Measurements from ENCODE around the gene CUEDC1.

CUEDC1 gene

DNA sequence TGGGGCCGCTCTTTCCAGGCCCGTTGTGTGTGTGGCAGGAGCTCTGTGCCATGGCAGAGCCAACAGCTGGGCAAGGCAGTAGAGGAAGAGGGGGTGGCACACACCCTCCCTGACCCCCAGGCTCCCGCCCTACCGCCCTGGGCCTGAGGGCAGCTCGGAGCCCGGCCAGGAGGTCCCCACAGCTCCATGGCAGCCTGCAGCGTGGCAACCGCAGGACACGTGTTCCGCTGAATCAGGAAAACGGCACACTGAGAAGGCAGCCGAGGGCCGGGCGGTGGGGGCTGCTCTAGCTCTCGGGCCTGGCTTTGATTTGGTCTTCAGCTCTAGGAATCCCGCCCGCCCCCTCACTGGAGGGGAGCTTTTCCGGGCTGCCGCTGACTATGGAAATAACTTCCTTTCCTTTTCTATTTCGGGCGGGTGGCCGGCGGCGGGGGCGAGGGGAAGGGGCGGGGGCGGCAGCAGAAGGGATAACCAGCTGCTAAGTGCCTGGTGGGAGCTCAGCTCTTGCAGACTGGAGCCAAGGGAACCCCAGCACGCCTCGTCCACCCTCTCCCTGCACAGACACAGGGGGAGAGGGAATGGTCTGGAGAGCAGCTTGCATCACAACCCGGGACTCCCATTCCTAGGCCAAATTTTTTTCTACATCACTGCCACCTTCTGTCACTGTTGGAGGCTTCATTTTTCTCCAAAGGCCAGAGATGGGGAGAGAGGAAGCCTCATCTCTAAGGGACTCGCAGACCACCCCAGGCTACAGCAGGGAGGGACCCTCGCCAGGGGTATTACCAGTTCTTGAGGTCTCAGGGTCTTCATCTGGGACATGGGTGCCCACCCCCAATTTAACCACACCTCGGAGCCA lies 80.5 kb downstream of the CUEDC1 start:
- Histone ChIP-seq H3K18ac (ENCODE audit: low read length) (peak overlapping the region; percentile 94), H4K91ac (ENCODE audit: low read depth, low read length, poor library complexity) (no peak overlapping the region), H3K27ac (replicated peaks; ENCODE audit: low read length) (peak overlapping the region; percentile 76), H3K4me1 (ENCODE audit: control insufficient read depth in 2 of 2, insufficient read depth in 1 of 2, low read depth in 1 of 2, low read length in 2 of 2) (peaks cover 34 to 35% of the 10 kb centered on the region in 2 donors), H3K79me1 (ENCODE audit: low read depth, low read length) (peaks cover 4% of the 10 kb centered on the region), H3K4me2 (ENCODE audit: insufficient read depth, low read length, poor library complexity, severe bottlenecking) (peak overlapping the region; percentile 34), H4K8ac (ENCODE audit: low read depth, low read length) (peak overlapping the region; percentile 20), H3K36me3 (replicated peaks in 1 of 2; ENCODE audit: control insufficient read depth in 2 of 2, insufficient read depth in 2 of 2, low read length in 2 of 2) (peaks cover 17 to 84% of the 10 kb centered on the region in 2 donors), H3K23ac (ENCODE audit: low read depth, low read length, poor library complexity) (peak overlapping the region; percentile 38), H3K27me3 (ENCODE audit: control insufficient read depth in 3 of 3, insufficient read depth in 3 of 3, low read depth in 1 of 3, low read length in 3 of 3) (no peaks in the 10 kb centered on the region), H2AFZ (ENCODE audit: low read length) (peak overlapping the region; percentile 61), H3K4ac (ENCODE audit: low read length) (peak overlapping the region; percentile 56), H3K9me3 (replicated peaks in 1 of 2; ENCODE audit: control insufficient read depth in 2 of 2, insufficient read depth in 1 of 2, low read depth in 1 of 2, low read length in 2 of 2) (no peaks in the 10 kb centered on the region), H2BK5ac (ENCODE audit: low read length) (peak overlapping the region; percentile 95), H2BK15ac (ENCODE audit: low read length) (peak overlapping the region; percentile 99), H2BK12ac (ENCODE audit: low read length) (peak overlapping the region; percentile 35), H3K4me3 (ENCODE audit: low read length in 2 of 2) (no peak overlapping the region), H3K9ac (ENCODE audit: low read depth, low read length, poor library complexity) (peak overlapping the region; percentile 73), H2BK120ac (ENCODE audit: low read depth, low read length) (peak overlapping the region; percentile 81), H2AK5ac (ENCODE audit: low read depth, low read length) (peak overlapping the region; percentile 99), H3K14ac (ENCODE audit: low read length) (peak overlapping the region; percentile 78)
- DNase-seq (ENCODE audit: low spot score): peak; percentile 78
- WGBS, 2 donors (ENCODE audit: extremely low coverage in 2 of 2, insufficient read length in 2 of 2, insufficient replicate concordance in 1 of 2): no CpG with 5 or more reads among the region's 33 CpGs

DNA sequence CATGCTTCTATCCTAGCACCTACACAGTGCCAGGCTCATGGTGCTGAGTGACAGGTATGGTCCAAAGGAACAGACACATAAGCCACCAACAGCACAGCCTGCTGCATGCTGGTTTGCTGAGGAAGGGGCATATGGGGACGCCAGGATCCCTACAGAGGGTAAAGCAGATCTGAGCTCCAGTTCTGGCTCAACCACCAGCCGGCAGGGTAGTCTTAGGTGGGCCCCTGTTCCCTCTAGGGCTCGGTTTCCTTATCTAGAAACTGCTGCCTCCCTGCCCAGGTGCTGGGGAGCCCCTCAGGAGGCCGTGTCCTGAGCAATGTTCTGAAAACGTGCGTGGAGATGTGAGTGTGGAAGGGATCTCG lies 81.2 kb downstream of the CUEDC1 start:
- WGBS, 2 donors (ENCODE audit: extremely low coverage in 2 of 2, insufficient read length in 2 of 2, insufficient replicate concordance in 1 of 2): no CpG with 5 or more reads among the region's 7 CpGs
- H3K18ac ChIP-seq (ENCODE audit: low read length): peak overlapping the region; percentile 94
- H3K4ac ChIP-seq (ENCODE audit: low read length): peak overlapping the region; percentile 56
- peak overlapping the region; percentile 76 for H3K27ac ChIP-seq (replicated peaks; ENCODE audit: low read length)
- H2BK12ac ChIP-seq (ENCODE audit: low read length): peak overlapping the region; percentile 35
- peak overlapping the region; percentile 95 for H2BK5ac ChIP-seq (ENCODE audit: low read length)
- H3K36me3 ChIP-seq (replicated peaks in 1 of 2; ENCODE audit: control insufficient read depth in 2 of 2, insufficient read depth in 2 of 2, low read length in 2 of 2): peaks cover 18 to 84% of the 10 kb centered on the region in 2 donors
- H3K4me2 ChIP-seq (ENCODE audit: insufficient read depth, low read length, poor library complexity, severe bottlenecking): no peak overlapping the region
- no peak overlapping the region for H4K8ac ChIP-seq (ENCODE audit: low read depth, low read length)
- H3K79me1 ChIP-seq (ENCODE audit: low read depth, low read length): peaks cover 4% of the 10 kb centered on the region
- peak overlapping the region; percentile 78 for H3K14ac ChIP-seq (ENCODE audit: low read length)
- no peaks in the 10 kb centered on the region for H3K27me3 ChIP-seq (ENCODE audit: control insufficient read depth in 3 of 3, insufficient read depth in 3 of 3, low read depth in 1 of 3, low read length in 3 of 3)
- H2AK5ac ChIP-seq (ENCODE audit: low read depth, low read length): peak overlapping the region; percentile 99
- no peak for DNase-seq (ENCODE audit: low spot score)
- H3K4me1 ChIP-seq (ENCODE audit: control insufficient read depth in 2 of 2, insufficient read depth in 1 of 2, low read depth in 1 of 2, low read length in 2 of 2): peaks cover 33 to 37% of the 10 kb centered on the region in 2 donors
- peaks cover 0 to 2% of the 10 kb centered on the region in 2 donors for H3K9me3 ChIP-seq (replicated peaks in 1 of 2; ENCODE audit: control insufficient read depth in 2 of 2, insufficient read depth in 1 of 2, low read depth in 1 of 2, low read length in 2 of 2)
- H3K23ac ChIP-seq (ENCODE audit: low read depth, low read length, poor library complexity): peak overlapping the region; percentile 38
- no peak overlapping the region for H4K91ac ChIP-seq (ENCODE audit: low read depth, low read length, poor library complexity)
- peak overlapping the region; percentile 81 for H2BK120ac ChIP-seq (ENCODE audit: low read depth, low read length)
- peak overlapping the region; percentile 99 for H2BK15ac ChIP-seq (ENCODE audit: low read length)
- peak overlapping the region; percentile 61 for H2AFZ ChIP-seq (ENCODE audit: low read length)
- no peak overlapping the region for H3K4me3 ChIP-seq (ENCODE audit: low read length in 2 of 2)
- peak overlapping the region; percentile 73 for H3K9ac ChIP-seq (ENCODE audit: low read depth, low read length, poor library complexity)

- H2BK5ac ChIP-seq (ENCODE audit: low read length): no peak overlapping the region
- peak overlapping the region; percentile 99 for H2BK15ac ChIP-seq (ENCODE audit: low read length)
- H3K79me1 ChIP-seq (ENCODE audit: low read depth, low read length): peaks cover 4% of the 10 kb centered on the region
- peaks cover 38 to 41% of the 10 kb centered on the region in 2 donors for H3K4me1 ChIP-seq (ENCODE audit: control insufficient read depth in 2 of 2, insufficient read depth in 1 of 2, low read depth in 1 of 2, low read length in 2 of 2)
- H3K9me3 ChIP-seq (replicated peaks in 1 of 2; ENCODE audit: control insufficient read depth in 2 of 2, insufficient read depth in 1 of 2, low read depth in 1 of 2, low read length in 2 of 2): peaks cover 0 to 2% of the 10 kb centered on the region in 2 donors
- peaks cover 17 to 85% of the 10 kb centered on the region in 2 donors for H3K36me3 ChIP-seq (replicated peaks in 1 of 2; ENCODE audit: control insufficient read depth in 2 of 2, insufficient read depth in 2 of 2, low read length in 2 of 2)
- DNase-seq (ENCODE audit: low spot score): no peak
- H3K23ac ChIP-seq (ENCODE audit: low read depth, low read length, poor library complexity): peak overlapping the region; percentile 30
- no CpG with 5 or more reads among the region's 16 CpGs for WGBS, 2 donors (ENCODE audit: extremely low coverage in 2 of 2, insufficient read length in 2 of 2, insufficient replicate concordance in 1 of 2)
- no peaks in the 10 kb centered on the region for H3K27me3 ChIP-seq (ENCODE audit: control insufficient read depth in 3 of 3, insufficient read depth in 3 of 3, low read depth in 1 of 3, low read length in 3 of 3)
- H4K91ac ChIP-seq (ENCODE audit: low read depth, low read length, poor library complexity): no peak overlapping the region
- H2AK5ac ChIP-seq (ENCODE audit: low read depth, low read length): peak overlapping the region; percentile 99
- peak overlapping the region; percentile 82 for H3K18ac ChIP-seq (ENCODE audit: low read length)
- peak overlapping the region; percentile 35 for H2BK12ac ChIP-seq (ENCODE audit: low read length)
- H3K4ac ChIP-seq (ENCODE audit: low read length): peak overlapping the region; percentile 56
- H3K9ac ChIP-seq (ENCODE audit: low read depth, low read length, poor library complexity): peak overlapping the region; percentile 73
- H3K14ac ChIP-seq (ENCODE audit: low read length): peak overlapping the region; percentile 78
- no peak overlapping the region for H3K27ac ChIP-seq (replicated peaks; ENCODE audit: low read length)
- H2BK120ac ChIP-seq (ENCODE audit: low read depth, low read length): peak overlapping the region; percentile 81
- no peak overlapping the region for H3K4me2 ChIP-seq (ENCODE audit: insufficient read depth, low read length, poor library complexity, severe bottlenecking)
- H4K8ac ChIP-seq (ENCODE audit: low read depth, low read length): no peak overlapping the region
- H3K4me3 ChIP-seq (ENCODE audit: low read length in 2 of 2): no peak overlapping the region
- no peak overlapping the region for H2AFZ ChIP-seq (ENCODE audit: low read length)
Observed at GRCh38 chr17:57873261-57874057, 81.8 kb downstream of the CUEDC1 start.

- Histone ChIP-seq H3K9me3 (replicated peaks in 1 of 2; ENCODE audit: control insufficient read depth in 2 of 2, insufficient read depth in 1 of 2, low read depth in 1 of 2, low read length in 2 of 2) (peaks cover 0 to 2% of the 10 kb centered on the region in 2 donors), H3K79me1 (ENCODE audit: low read depth, low read length) (peaks cover 4% of the 10 kb centered on the region), H4K8ac (ENCODE audit: low read depth, low read length) (no peak overlapping the region), H2BK120ac (ENCODE audit: low read depth, low read length) (no peak overlapping the region), H2BK12ac (ENCODE audit: low read length) (no peak overlapping the region), H2BK5ac (ENCODE audit: low read length) (no peak overlapping the region), H2AFZ (ENCODE audit: low read length) (no peak overlapping the region), H2BK15ac (ENCODE audit: low read length) (no peak overlapping the region), H3K4me3 (ENCODE audit: low read length in 2 of 2) (no peak overlapping the region), H3K4me1 (ENCODE audit: control insufficient read depth in 2 of 2, insufficient read depth in 1 of 2, low read depth in 1 of 2, low read length in 2 of 2) (peaks cover 38 to 49% of the 10 kb centered on the region in 2 donors), H3K18ac (ENCODE audit: low read length) (no peak overlapping the region), H4K91ac (ENCODE audit: low read depth, low read length, poor library complexity) (no peak overlapping the region), H3K14ac (ENCODE audit: low read length) (no peak overlapping the region), H3K27me3 (ENCODE audit: control insufficient read depth in 3 of 3, insufficient read depth in 3 of 3, low read depth in 1 of 3, low read length in 3 of 3) (peaks cover 0 to 2% (median 0%) of the 10 kb centered on the region in 3 experiments), H3K36me3 (replicated peaks in 1 of 2; ENCODE audit: control insufficient read depth in 2 of 2, insufficient read depth in 2 of 2, low read length in 2 of 2) (peaks cover 17 to 86% of the 10 kb centered on the region in 2 donors), H3K4me2 (ENCODE audit: insufficient read depth, low read length, poor library complexity, severe bottlenecking) (no peak overlapping the region), H3K23ac (ENCODE audit: low read depth, low read length, poor library complexity) (no peak overlapping the region), H2AK5ac (ENCODE audit: low read depth, low read length) (peak overlapping the region; percentile 38), H3K4ac (ENCODE audit: low read length) (no peak overlapping the region), H3K9ac (ENCODE audit: low read depth, low read length, poor library complexity) (no peak overlapping the region), H3K27ac (replicated peaks; ENCODE audit: low read length) (no peak overlapping the region)
- WGBS, 2 donors (ENCODE audit: extremely low coverage in 2 of 2, insufficient read length in 2 of 2, insufficient replicate concordance in 1 of 2): no CpG with 5 or more reads among the region's 14 CpGs
- DNase-seq (ENCODE audit: low spot score): no peak
Observed at GRCh38 chr17:57872536-57872935, 82.7 kb downstream of the CUEDC1 start.
